ENCODE results near the gene MT1H. TPM values are rescaled to one million over a fixed set of nuclear protein-coding genes. Genes with fewer than 3 reads are reported as not detected.

Gene MT1H
- total and polyA plus RNA-seq, 9 of the 15 experiments (the other 6 are each of a cell fraction or from before 2014, with no cell fraction given), result 0.13 to 0.37 TPM; not detected in 7

- ChIA-PET POLR2A (no interaction called here), CTCF (ENCODE audit: low intra/inter-chr PET ratio) (no interaction called here)
- FAIRE-seq, result no peak
- Histone ChIP-seq H3K79me2 (ENCODE audit: control insufficient read depth, insufficient read depth, low read length) (no peaks in the 10 kb centered on the region), H4K20me1 (replicated peaks; ENCODE audit: control insufficient read depth, insufficient read depth, low read length) (0 out of 2 replicates have a peak, but pooled peaks cover 3% of the 10 kb centered on the region), H3K9me1 (ENCODE audit: control insufficient read depth, insufficient read depth, low read length) (no peaks in the 10 kb centered on the region), H3K9me3 (replicated peaks; ENCODE audit: control insufficient read depth, insufficient read depth, low read depth, low read length) (no peaks in the 10 kb centered on the region), H3K4me2 (ENCODE audit: insufficient read depth, low read length) (no peak overlapping the region), H3K36me3 (ENCODE audit: control insufficient read depth, insufficient read depth, low read length) (no peaks in the 10 kb centered on the region), H2AFZ (ENCODE audit: low read depth, low read length) (no peak overlapping the region), H3K4me3 (no peak overlapping the region), H3K4me1 (replicated peaks in 1 of 2; ENCODE audit: control insufficient read depth in 2 of 2, insufficient read depth in 2 of 2, low read length in 2 of 2) (peaks cover 0 to 15% of the 10 kb centered on the region in 2 experiments; a peak in 2 of 5 replicates), H3K27me3 (ENCODE audit: control insufficient read depth in 2 of 2, insufficient read depth in 2 of 2, low read length in 2 of 2) (peaks cover 36 to 70% of the 10 kb centered on the region in 2 experiments; a peak in 4 of 5 replicates), H3K9ac (ENCODE audit: insufficient read depth in 1 of 2, low read depth in 2 of 2, low read length in 2 of 2) (no peak overlapping the region), H3K27ac (ENCODE audit: extremely low read depth, low read depth, low read length) (no peak overlapping the region)
- DNase-seq (ENCODE audit: extremely low read depth in 1 of 4, low spot score in 3 of 4), result no peak
- BruUV-seq (replicated peaks), result no TSS peak
- intact Hi-C loops (cut with micrococcal nuclease), result no loop called here
- WGBS (ENCODE audit: insufficient coverage, low coverage, missing lambda C conversion rate), result 7% methylated on average over 7 of the region's 14 CpGs
- TF ChIP-seq LCOR (CRISPR knock-in tag; IDR thresholded peaks at IDR 0.05), result no peak
- TF ChIP-seq ZNF143 (CRISPR knock-in tag; IDR thresholded peaks at IDR 0.05), result no peak
- TF ChIP-seq MAFF (IDR thresholded peaks at IDR 0.05; ENCODE audit: low read length), result no peak
- TF ChIP-seq, protein P1, sequence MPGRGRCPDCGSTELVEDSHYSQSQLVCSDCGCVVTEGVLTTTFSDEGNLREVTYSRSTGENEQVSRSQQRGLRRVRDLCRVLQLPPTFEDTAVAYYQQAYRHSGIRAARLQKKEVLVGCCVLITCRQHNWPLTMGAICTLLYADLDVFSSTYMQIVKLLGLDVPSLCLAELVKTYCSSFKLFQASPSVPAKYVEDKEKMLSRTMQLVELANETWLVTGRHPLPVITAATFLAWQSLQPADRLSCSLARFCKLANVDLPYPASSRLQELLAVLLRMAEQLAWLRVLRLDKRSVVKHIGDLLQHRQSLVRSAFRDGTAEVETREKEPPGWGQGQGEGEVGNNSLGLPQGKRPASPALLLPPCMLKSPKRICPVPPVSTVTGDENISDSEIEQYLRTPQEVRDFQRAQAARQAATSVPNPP (IDR thresholded peaks at IDR 0.05; ENCODE audit: borderline replicate concordance, insufficient read depth, insufficient read length), result no peak
- no peak for TF ChIP-seq USF2 (CRISPR knock-in tag; IDR thresholded peaks at IDR 0.05)
- ATAC-seq, result no peak
- in situ Hi-C loops (cut with MboI), result no loop called here
Measured at GRCh38 chr16:56631832-56632155, 37.8 kb upstream of the MT1H start.

Data from K562 (cell line).